Esophagus squamous epithelium (tissue), 4 donors: Measurements from ENCODE around the gene DLG2.

Experiments
- CTCF ChIP-seq, 6 experiments: fragments of 450-650 bp in 4 of 6; fragments of 200-600 bp in 2 of 6; sonication (generic) in 2 of 6; IDR thresholded peaks; one replicate each; pipeline ENCODE4 v1.5.1; 2016 to 2019; ENCODE audit warnings: antibody characterized with exemption in 6 of 6, mild to moderate bottlenecking in 4 of 6, moderate library complexity in 4 of 6
- POLR2A ChIP-seq, 4 donors: fragments of 450-650 bp; IDR thresholded peaks; one replicate each; pipeline ENCODE4 v1.6.1; 2017; ENCODE audit warnings: antibody characterized with exemption in 4 of 4, mild to moderate bottlenecking in 4 of 4, moderate library complexity in 3 of 4

- TF ChIP-seq CTCF (IDR thresholded peaks at IDR 0.05) (no peak), POLR2A (IDR thresholded peaks at IDR 0.05) (no peak)
Observed at GRCh38 chr11:84837402-84838069, 789.6 kb downstream of the DLG2 start.
